Measurements from ENCODE around the gene C15orf62.

Gene C15orf62

GRCh38 chr15:40754883-40755811 lies 14.6 kb upstream of the C15orf62 start, which contains the start of gene RMDN3:
TSS of gene RMDN3 (minus strand) at chr15:40755254. CDS start at chr15:40754783, 471 bp downstream.
- H3K36me3 ChIP-seq (ENCODE audit: control insufficient read depth in 2 of 2, insufficient read depth in 1 of 2, low read length in 2 of 2), result peaks cover 3 to 25% of the 10 kb centered on the region in 2 experiments; a peak in 2 of 3 replicates
- POLR2A ChIA-PET, result no interaction called here
- peak within 1 kb of the TSS; percentile 93 for H3K27ac ChIP-seq (ENCODE audit: extremely low read depth, low read depth, low read length)
- no peaks in the 10 kb centered on the region for H3K4me1 ChIP-seq (ENCODE audit: control insufficient read depth, insufficient read depth, low read length)
- H3K4me3 ChIP-seq (ENCODE audit: low read depth, low read length), result peak within 1 kb of the TSS; percentile 93
- CTCF ChIA-PET, result no interaction called here
- H3K9me3 ChIP-seq (ENCODE audit: control insufficient read depth, insufficient read depth, low read depth, low read length), result no peaks in the 10 kb centered on the region
- no peak for TF ChIP-seq ZNF169 (tag by site-specific recombination; IDR thresholded peaks at IDR 0.05)
- TF ChIP-seq ZBTB49 (tag by site-specific recombination; IDR thresholded peaks at IDR 0.05; ENCODE audit: low read depth), result no peak
- TF ChIP-seq ZNF449 (tag by site-specific recombination; IDR thresholded peaks at IDR 0.05), result no peak
- TF ChIP-seq PRDM4 (tag by site-specific recombination; IDR thresholded peaks at IDR 0.05), result no peak; the same call in 1 of the 2 replicates
- TF ChIP-seq ZNF544 (tag by site-specific recombination; IDR thresholded peaks at IDR 0.05), result no peak
- no peak for TF ChIP-seq ZNF221 (tag by site-specific recombination; IDR thresholded peaks at IDR 0.05; ENCODE audit: borderline replicate concordance)
- TF ChIP-seq ZNF426 (tag by site-specific recombination; IDR thresholded peaks at IDR 0.05), result no peak
- TF ChIP-seq SP3 (tag by site-specific recombination; IDR thresholded peaks at IDR 0.05), result peak; percentile 96
- TF ChIP-seq ZNF394 (tag by site-specific recombination; IDR thresholded peaks at IDR 0.05; ENCODE audit: borderline replicate concordance), result no peak
- TF ChIP-seq ZNF629 (tag by site-specific recombination; IDR thresholded peaks at IDR 0.05), result peak; percentile 91
- TF ChIP-seq ZNF280C (tag by site-specific recombination; IDR thresholded peaks at IDR 0.05), result no peak
- TF ChIP-seq EGR2 (tag by site-specific recombination; IDR thresholded peaks at IDR 0.05; ENCODE audit: low read depth), result no peak
- no peak for TF ChIP-seq SCRT1 (tag by site-specific recombination; IDR thresholded peaks at IDR 0.05; ENCODE audit: borderline replicate concordance)
- TF ChIP-seq ZNF548 (tag by site-specific recombination; IDR thresholded peaks at IDR 0.05), result no peak
- TF ChIP-seq KLF7 (tag by site-specific recombination; IDR thresholded peaks at IDR 0.05; ENCODE audit: borderline replicate concordance), result 0 out of 2 replicates have a peak, but pooled peaks have one; percentile 47
- peak; percentile 85 for TF ChIP-seq ZEB2 (tag by site-specific recombination; IDR thresholded peaks at IDR 0.05)
- TF ChIP-seq ZNF521 (tag by site-specific recombination; IDR thresholded peaks at IDR 0.05), result no peak
- TF ChIP-seq YY1 (tag by site-specific recombination; IDR thresholded peaks at IDR 0.05), result peak; percentile 73
- no peak for TF ChIP-seq ZNF202 (tag by site-specific recombination; IDR thresholded peaks at IDR 0.05; ENCODE audit: borderline replicate concordance)
- TF ChIP-seq ZNF292 (tag by site-specific recombination; IDR thresholded peaks at IDR 0.05; ENCODE audit: borderline replicate concordance, low read depth), result no peak
- TF ChIP-seq ZSCAN18 (tag by site-specific recombination; IDR thresholded peaks at IDR 0.05), result no peak
- TF ChIP-seq ZNF24 (tag by site-specific recombination; IDR thresholded peaks at IDR 0.05), result peak; percentile 86
- TF ChIP-seq KLF8 (tag by site-specific recombination; IDR thresholded peaks at IDR 0.05), result peak; percentile 88
- no peak for TF ChIP-seq ZNF132 (tag by site-specific recombination; IDR thresholded peaks at IDR 0.05; ENCODE audit: borderline replicate concordance)
- 0 out of 2 replicates have a peak, but pooled peaks have one; percentile 31 for TF ChIP-seq GLIS1 (tag by site-specific recombination; IDR thresholded peaks at IDR 0.05)
- TF ChIP-seq ZNF837 (tag by site-specific recombination; IDR thresholded peaks at IDR 0.05), result no peak
- TF ChIP-seq KLF1 (tag by site-specific recombination; IDR thresholded peaks at IDR 0.05), result peak; percentile 76
- no peak for TF ChIP-seq ZNF792 (tag by site-specific recombination; IDR thresholded peaks at IDR 0.05)

Measured in HEK293 (cell line).